H9 (cell line): ENCODE measurements around the gene ATP1A2. TPM values are rescaled to one million over a fixed set of nuclear protein-coding genes. Genes with fewer than 3 reads are reported as not detected.

Source experiments
- DNase-seq: peaks from one replicate; pipeline ENCODE4 v3.0.0-alpha.2; 2017
- H2AFZ ChIP-seq: one replicate; pipeline ENCODE4 v1.6.1; 2013; ENCODE audit warnings: mild to moderate bottlenecking, low read length, control low read depth, moderate library complexity
- H2AK5ac ChIP-seq: 2 replicates; pipeline ENCODE4 v1.6.1; 2013; ENCODE audit warnings: low read length, control low read depth, mixed read lengths; ENCODE audit not compliant: insufficient read length
- H2BK120ac ChIP-seq: one replicate; pipeline ENCODE4 v1.6.1; 2013; ENCODE audit warnings: low read depth, mild to moderate bottlenecking, low read length, control low read depth, inconsistent platforms; ENCODE audit not compliant: poor library complexity, severe bottlenecking
- H2BK12ac ChIP-seq: 2 replicates; pipeline ENCODE4 v1.6.1; 2013; ENCODE audit warnings: low read length, control low read depth, mixed read lengths, low read depth; ENCODE audit not compliant: insufficient read length
- H2BK15ac ChIP-seq: 2 replicates; pipeline ENCODE4 v1.6.1; 2013; ENCODE audit warnings: low read depth, low read length, control low read depth
- H2BK20ac ChIP-seq: one replicate; pipeline ENCODE4 v1.6.1; 2013; ENCODE audit warnings: low read depth, mild to moderate bottlenecking, low read length, control low read depth, inconsistent platforms; ENCODE audit not compliant: poor library complexity, severe bottlenecking
- H2BK5ac ChIP-seq: 2 replicates; pipeline ENCODE4 v1.6.1; 2013; ENCODE audit warnings: low read length, control low read depth, mixed read lengths; ENCODE audit not compliant: insufficient read length
- H3K14ac ChIP-seq: 2 replicates; pipeline ENCODE4 v1.6.1; 2013; ENCODE audit warnings: low read length, control low read depth; ENCODE audit not compliant: insufficient read depth
- H3K18ac ChIP-seq: 2 replicates; pipeline ENCODE4 v1.6.1; 2013; ENCODE audit warnings: low read depth, mild to moderate bottlenecking, mixed read lengths, low read length, control low read depth; ENCODE audit not compliant: insufficient read length
- H3K23ac ChIP-seq: 2 replicates; pipeline ENCODE4 v1.6.1; 2013; ENCODE audit warnings: low read length, control low read depth, mixed read lengths, low read depth; ENCODE audit not compliant: insufficient read length
- H3K23me2 ChIP-seq: 2 replicates; pipeline ENCODE4 v1.6.1; 2013; ENCODE audit warnings: low read depth, mild to moderate bottlenecking, mixed read lengths, low read length, control low read depth; ENCODE audit not compliant: insufficient read length, poor library complexity, severe bottlenecking
- H3K27ac ChIP-seq: 2 replicates; pipeline ENCODE4 v1.5.1; 2013; ENCODE audit warnings: low read length, control low read depth, mixed read lengths, low read depth; ENCODE audit not compliant: insufficient read length
- H3K27me3 ChIP-seq: 2 replicates; pipeline ENCODE4 v1.6.1; 2013; ENCODE audit warnings: low read length, control low read depth, inconsistent platforms; ENCODE audit not compliant: insufficient read depth
- H3K4ac ChIP-seq: 2 replicates; pipeline ENCODE4 v1.6.1; 2013; ENCODE audit warnings: low read depth, mild to moderate bottlenecking, control low read depth, inconsistent platforms, low read length, moderate library complexity
- H3K4me1 ChIP-seq: 2 replicates; pipeline ENCODE4 v1.6.1; 2013; ENCODE audit warnings: low read length, control low read depth, inconsistent platforms; ENCODE audit not compliant: insufficient read depth
- H3K4me2 ChIP-seq: 2 replicates; pipeline ENCODE4 v1.6.1; 2013; ENCODE audit warnings: low read length, control low read depth, mixed read lengths; ENCODE audit not compliant: insufficient read length, insufficient read depth
- H3K56ac ChIP-seq: 2 replicates; pipeline ENCODE4 v1.6.1; 2013; ENCODE audit warnings: low read depth, mild to moderate bottlenecking, mixed read lengths, low read length, control low read depth; ENCODE audit not compliant: insufficient read length
- H3K79me1 ChIP-seq: 2 replicates; pipeline ENCODE4 v1.6.1; 2013; ENCODE audit warnings: low read depth, mild to moderate bottlenecking, moderate library complexity, low read length, control low read depth, inconsistent platforms; ENCODE audit not compliant: insufficient read depth, poor library complexity, severe bottlenecking
- H3K79me2 ChIP-seq: 2 replicates; pipeline ENCODE4 v1.6.1; 2013; ENCODE audit warnings: low read length, control low read depth, inconsistent platforms; ENCODE audit not compliant: insufficient read depth
- H3K9ac ChIP-seq: 2 replicates; pipeline ENCODE4 v1.6.1; 2013; ENCODE audit warnings: low read length, control low read depth, mixed read lengths; ENCODE audit not compliant: insufficient read length; ENCODE audit errors: extremely low read depth
- H3K9me3 ChIP-seq: one replicate; pipeline ENCODE4 v1.6.1; 2013; ENCODE audit warnings: low read depth, low read length, inconsistent platforms; ENCODE audit not compliant: control insufficient read depth
- H3T11ph ChIP-seq: one replicate; pipeline ENCODE4 v1.6.1; 2013; ENCODE audit warnings: mild to moderate bottlenecking, low read length, control low read depth, inconsistent platforms
- H4K20me1 ChIP-seq: one replicate; pipeline ENCODE4 v1.6.1; 2013; ENCODE audit not compliant: control insufficient read depth, insufficient read length, insufficient read depth
- H4K5ac ChIP-seq: 2 replicates; pipeline ENCODE4 v1.6.1; 2013; ENCODE audit warnings: low read depth, mild to moderate bottlenecking, mixed read lengths, low read length, control low read depth; ENCODE audit not compliant: insufficient read length
- H4K8ac ChIP-seq: replicated peaks from 2 replicates; pipeline ENCODE4 v1.6.1; 2013; ENCODE audit warnings: low read length, control low read depth, mixed read lengths, low read depth; ENCODE audit not compliant: insufficient read length
- H4K91ac ChIP-seq: 2 replicates; pipeline ENCODE4 v1.6.1; 2013; ENCODE audit warnings: low read depth, mild to moderate bottlenecking, moderate library complexity, mixed read lengths, low read length, control low read depth; ENCODE audit not compliant: insufficient read length
- H3K27ac Mint-ChIP-seq, 3 experiments: 2 replicates in 2 of 3; 3 replicates in 1 of 3; pipeline ENCODE4 v1.8.0; 2020 to 2021; ENCODE audit warnings: mixed read lengths in 3 of 3, mild to moderate bottlenecking in 1 of 3, moderate library complexity in 1 of 3
- H3K27me3 Mint-ChIP-seq: 2 replicates; pipeline ENCODE4 v1.8.0; 2021; ENCODE audit warnings: low read depth, mild to moderate bottlenecking, moderate library complexity, mixed read lengths
- H3K36me3 Mint-ChIP-seq, 3 experiments: 2 replicates in 2 of 3; 3 replicates in 1 of 3; pipeline ENCODE4 v1.8.0; 2020 to 2021; ENCODE audit warnings: low read depth in 3 of 3, mixed read lengths in 3 of 3; ENCODE audit not compliant: insufficient read depth in 1 of 3
- H3K4me1 Mint-ChIP-seq, 2 experiments: 2 replicates each; pipeline ENCODE4 v1.8.0; 2020; ENCODE audit warnings: mixed read lengths in 2 of 2
- H3K4me3 Mint-ChIP-seq, 2 experiments: 2 replicates in 1 of 2; 3 replicates in 1 of 2; pipeline ENCODE4 v1.8.0; 2020 to 2021; ENCODE audit warnings: mild to moderate bottlenecking in 2 of 2, mixed read lengths in 2 of 2, moderate library complexity in 1 of 2
- H3K9me3 Mint-ChIP-seq, 2 experiments: 2 replicates in 1 of 2; 3 replicates in 1 of 2; pipeline ENCODE4 v1.8.0; 2020; ENCODE audit warnings: mild to moderate bottlenecking in 2 of 2, mixed read lengths in 2 of 2, moderate library complexity in 1 of 2
- CTCF ChIP-seq: fragments of 200-600 bp; sonication (generic); conservative IDR thresholded peaks from 3 replicates; pipeline ENCODE4 v1.8.0; 2021; ENCODE audit warnings: antibody characterized with exemption, mild to moderate bottlenecking
- WGBS: extraction: QIAGEN DNeasy Blood & Tissue Kit; methylation state at CpG from one replicate; pipeline ENCODE4 v1.1.7; 2013; ENCODE audit warnings: missing lambda C conversion rate, low lambda C conversion rate, mixed read lengths; ENCODE audit not compliant: insufficient read length; ENCODE audit errors: extremely low coverage; 5-methylcytosine and 5-hydroxymethylcytosine counted together
- total RNA-seq: library from RNA; stranded (reverse); gene quantifications from 2 replicates; pipeline ENCODE4 v1.2.1, GENCODE V29; 2021

Gene ATP1A2
- total RNA-seq, 1 experiment from 2014 or later: 3.0 TPM

DNA sequence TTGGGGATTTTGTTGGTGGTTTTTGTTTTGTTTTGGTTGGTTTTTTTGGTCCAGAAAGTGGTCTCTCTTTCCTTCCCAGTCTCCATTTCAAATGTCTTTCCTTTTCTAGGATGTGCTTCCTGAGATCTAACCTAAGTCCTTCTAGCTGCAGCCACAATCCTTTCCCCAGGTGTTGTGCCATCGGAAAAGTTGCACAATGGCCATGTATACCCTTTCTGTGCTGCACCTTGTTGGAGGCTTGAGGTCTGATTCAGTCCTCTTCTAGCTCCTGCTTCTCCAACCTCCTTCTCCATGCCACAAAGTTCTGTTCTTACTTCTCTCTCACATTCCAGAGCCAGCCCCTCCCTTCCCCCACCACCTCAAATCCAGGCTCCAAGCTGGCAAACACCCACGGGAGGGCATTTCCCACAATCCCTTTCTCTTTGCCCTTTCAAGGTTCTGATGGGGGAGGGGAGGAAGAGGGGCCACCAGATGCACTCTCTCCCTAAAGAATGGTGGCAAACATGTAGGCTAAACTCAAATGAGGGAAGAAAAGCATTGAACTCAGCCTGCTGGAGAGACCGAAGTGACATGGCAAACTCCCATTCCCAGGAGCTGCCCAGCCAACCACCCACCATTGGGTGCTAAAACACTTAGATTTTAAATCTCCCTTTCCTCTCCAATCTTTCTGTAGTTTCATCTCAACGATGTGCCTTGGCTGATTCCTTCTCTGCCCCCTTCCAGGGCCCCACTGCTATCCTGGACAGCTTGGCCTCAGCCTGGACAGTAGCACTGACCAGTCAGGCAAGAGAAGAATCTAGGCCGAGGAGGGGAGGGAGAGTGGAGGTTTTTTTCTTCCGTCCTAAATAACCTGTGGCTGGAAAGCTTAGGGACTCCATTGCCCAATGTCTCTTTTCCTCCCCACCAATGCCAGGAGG is 48.5 kb upstream of the ATP1A2 start:
- Histone ChIP-seq H2AK5ac (no peak overlapping the region), H3K4ac (no peak overlapping the region), H4K5ac (no peak overlapping the region), H3K4me1 (peaks cover 6% of the 10 kb centered on the region; the same call in 1 of the 2 replicates), H3K27ac (no peak overlapping the region), H3K79me2 (no peaks in the 10 kb centered on the region), H2BK15ac (no peak overlapping the region), H2BK5ac (no peak overlapping the region), H3K9me3 (no peaks in the 10 kb centered on the region), H3T11ph (no peak overlapping the region), H3K9ac (no peak overlapping the region), H4K91ac (no peak overlapping the region), H3K23me2 (peaks cover 5% of the 10 kb centered on the region), H3K14ac (no peak overlapping the region), H3K56ac (no peak overlapping the region), H3K18ac (no peak overlapping the region), H2BK20ac (no peak overlapping the region), H2BK12ac (no peak overlapping the region), H2BK120ac (no peak overlapping the region), H4K8ac (no peak overlapping the region), H3K4me2 (peak overlapping the region; percentile 22), H3K27me3 (peaks cover 4% of the 10 kb centered on the region; the same call in 1 of the 2 replicates), H3K79me1 (no peaks in the 10 kb centered on the region), H3K23ac (no peak overlapping the region), H4K20me1 (no peaks in the 10 kb centered on the region), H2AFZ (no peak overlapping the region)
- WGBS: no CpG with 5 or more reads among the region's 6 CpGs
- peak overlapping the region in 1 of 2 experiments; percentile 21; a peak in 1 of 5 replicates for H3K4me3 Mint-ChIP-seq
- no peak for TF ChIP-seq CTCF
- no peak for DNase-seq
- no peak overlapping the region; a peak in 1 of 7 replicates for H3K27ac Mint-ChIP-seq
- no peaks in the 10 kb centered on the region for H3K36me3 Mint-ChIP-seq
- peaks cover 41 to 44% of the 10 kb centered on the region in 2 experiments for H3K4me1 Mint-ChIP-seq
- peaks cover 60% of the 10 kb centered on the region for H3K27me3 Mint-ChIP-seq
- H3K9me3 Mint-ChIP-seq: no peaks in the 10 kb centered on the region
